GM12878 (cell line): ENCODE data around the gene TBC1D25. TPM values are rescaled to one million over a fixed set of nuclear protein-coding genes. Genes with fewer than 3 reads are reported as not detected.

ENCODE experiments used
- ATAC-seq: fragments of 200-7000 bp; cut with Tn5 transposase; 3 replicates; pipeline ENCODE4 v1.9.1; 2020; ENCODE audit warnings: mild to moderate bottlenecking, moderate library complexity
- BruUV-seq: library from RNA; stranded (reverse); fragments of 400-500 nt; replicated peaks from 2 replicates; lab custom pipeline; 2021; lab: Mats Ljungman, UMichigan
- CTCF ChIA-PET: fragments of 300-600 bp; sonication (Branson Sonifier 250); formaldehyde crosslinking; extraction: SDS; loops from one replicate; lab custom pipeline; 2021; ENCODE audit warnings: inconsistent platforms; lab: Yijun Ruan, JAX
- POLR2A ChIA-PET: fragments of 350-600 bp; formaldehyde crosslinking; extraction: SDS; loops from one replicate; lab custom pipeline; 2021; ENCODE audit warnings: inconsistent platforms; lab: Charles Lee
- RAD21 ChIA-PET: fragments of 300-600 bp; sonication (Branson Sonifier 250); formaldehyde crosslinking; loops from one replicate; lab custom pipeline; 2023; ENCODE audit warnings: antibody characterized with exemption; ENCODE audit not compliant: unreplicated experiment; lab: Charles Lee
- SMC1A ChIA-PET: fragments of 300-600 bp; sonication (Branson Sonifier 250); formaldehyde crosslinking; loops from one replicate; lab custom pipeline; 2023; ENCODE audit not compliant: unreplicated experiment, uncharacterized antibody; lab: Charles Lee
- DNase-seq: peaks from one replicate; pipeline ENCODE4 v3.0.0-alpha.2; 2011; ENCODE audit warnings: low read depth, low spot score
- FAIRE-seq: peaks from 3 replicates; lab custom pipeline; 2011; peaks lifted over from hg19 to GRCh38; lab: Jason Lieb, UNC
- H2AFZ ChIP-seq: 2 replicates; pipeline ENCODE4 v1.6.0; 2011; ENCODE audit warnings: low read depth, low read length, control low read depth; ENCODE audit not compliant: control insufficient read depth
- H3K27ac ChIP-seq: 2 replicates; pipeline ENCODE4 v1.5.1; 2011; ENCODE audit warnings: control low read depth; ENCODE audit not compliant: control insufficient read depth, insufficient read depth
- H3K27me3 ChIP-seq, 2 experiments: replicated peaks in 1 of 2; 2 replicates each; pipeline versions ENCODE4 v1.6.0 to v1.6.1; 2011; ENCODE audit warnings: low read length in 1 of 2; ENCODE audit not compliant: control insufficient read depth in 2 of 2, insufficient read depth in 2 of 2
- H3K36me3 ChIP-seq, 2 experiments: 2 replicates each; pipeline ENCODE4 v1.5.1; 2011; ENCODE audit warnings: low read length in 1 of 2; ENCODE audit not compliant: control insufficient read depth in 2 of 2, insufficient read depth in 2 of 2
- H3K4me1 ChIP-seq: 2 replicates; pipeline ENCODE4 v1.6.1; 2011; ENCODE audit warnings: mild to moderate bottlenecking, low read length, moderate library complexity, mixed read lengths; ENCODE audit not compliant: control insufficient read depth, insufficient read depth
- H3K4me2 ChIP-seq: 2 replicates; pipeline ENCODE4 v1.6.0; 2011; ENCODE audit warnings: control low read depth; ENCODE audit not compliant: control insufficient read depth, insufficient read depth
- H3K4me3 ChIP-seq: fragments of 200-600 bp; sonication (generic); 2 replicates; pipeline ENCODE4 v1.5.1; 2016
- H3K79me2 ChIP-seq: 2 replicates; pipeline ENCODE4 v1.6.0; 2011; ENCODE audit warnings: low read length; ENCODE audit not compliant: control insufficient read depth, insufficient read depth
- H3K9ac ChIP-seq: 2 replicates; pipeline ENCODE4 v1.8.0; 2011; ENCODE audit warnings: low read length, control low read depth, mixed read lengths; ENCODE audit not compliant: control insufficient read depth, insufficient read depth
- H3K9me3 ChIP-seq: replicated peaks from 3 replicates; pipeline ENCODE4 v1.5.1; 2011; ENCODE audit warnings: mild to moderate bottlenecking, low read length; ENCODE audit not compliant: control insufficient read depth, insufficient read depth
- H4K20me1 ChIP-seq: 2 replicates; pipeline ENCODE4 v1.6.0; 2011; ENCODE audit not compliant: control insufficient read depth, insufficient read depth
- CBFB ChIP-seq: IDR thresholded peaks from 2 replicates; pipeline ENCODE4 v1.6.1; 2016; ENCODE audit warnings: antibody characterized with exemption, low read depth
- CEBPB ChIP-seq, 2 experiments: fragments of 150-350 bp in 1 of 2; IDR thresholded peaks; 2 replicates each; pipeline ENCODE4 v1.6.1; 2012 to 2014; ENCODE audit warnings: low read depth in 2 of 2, low read length in 2 of 2, borderline replicate concordance in 1 of 2, inconsistent platforms in 1 of 2
- E2F4 ChIP-seq: IDR thresholded peaks from 2 replicates; pipeline ENCODE4 v1.6.1; 2012; ENCODE audit warnings: low read depth, low read length, improper control_type of control experiment
- EGR1 ChIP-seq, 2 experiments: IDR thresholded peaks; 1 replicate in 1 of 2; 2 replicates in 1 of 2; pipeline ENCODE4 v1.6.1; 2011 to 2012; ENCODE audit warnings: low read depth in 2 of 2, low read length in 2 of 2, borderline replicate concordance in 1 of 2, mild to moderate bottlenecking in 1 of 2, moderate library complexity in 1 of 2
- ELK1 ChIP-seq: IDR thresholded peaks from 2 replicates; pipeline ENCODE4 v1.6.1; 2012; ENCODE audit warnings: low read depth, low read length, improper control_type of control experiment
- IRF3 ChIP-seq: fragments of 450-650 bp; IDR thresholded peaks from 2 replicates; pipeline ENCODE4 v1.6.1; 2014; ENCODE audit warnings: mild to moderate bottlenecking
- LARP7 ChIP-seq: fragments of 450-650 bp; IDR thresholded peaks from 2 replicates; pipeline ENCODE4 v1.6.1; 2017; ENCODE audit warnings: mild to moderate bottlenecking
- MAX ChIP-seq: IDR thresholded peaks from 2 replicates; pipeline ENCODE4 v1.6.1; 2012; ENCODE audit warnings: low read depth, low read length, improper control_type of control experiment
- RBBP5 ChIP-seq: fragments of 200-600 bp; sonication (generic); conservative IDR thresholded peaks from 2 replicates; pipeline ENCODE4 v1.6.1; 2016
- SMAD1 ChIP-seq: fragments of 450-650 bp; IDR thresholded peaks from 2 replicates; pipeline ENCODE4 v1.6.1; 2018; ENCODE audit warnings: mild to moderate bottlenecking, low read depth; ENCODE audit not compliant: partially characterized antibody
- SUPT20H ChIP-seq: IDR thresholded peaks from 2 replicates; pipeline ENCODE4 v1.6.1; 2011; ENCODE audit warnings: low read depth, mild to moderate bottlenecking, low read length, moderate library complexity, borderline replicate concordance; ENCODE audit not compliant: control insufficient read depth
- USF2 ChIP-seq: IDR thresholded peaks from 2 replicates; pipeline ENCODE4 v1.6.1; 2011; ENCODE audit warnings: low read depth, low read length, improper control_type of control experiment, borderline replicate concordance
- ZBTB4 ChIP-seq: fragments of 450-650 bp; formaldehyde crosslinking; IDR thresholded peaks from 2 replicates; pipeline ENCODE4 v1.4.0; 2022; ENCODE audit warnings: mild to moderate bottlenecking, moderate library complexity
- WGBS: methylation state at CpG from one replicate; pipeline ENCODE4 v1.1.6; 2016; ENCODE audit warnings: low lambda C conversion rate; ENCODE audit not compliant: insufficient replicate concordance, insufficient coverage; ENCODE audit errors: missing lambda C conversion rate; 5-methylcytosine and 5-hydroxymethylcytosine counted together
- in situ Hi-C: fragments of 300-500 bp; cut with MboI; formaldehyde crosslinking; loops from 9 replicates; pipeline ENCODE4 v1.14.3; 2018; ENCODE audit warnings: mixed read lengths
- intact Hi-C: fragments of 100-400 bp; cut with micrococcal nuclease; formaldehyde crosslinking; loops from one replicate; pipeline ENCODE4 v1.14.2; 2022; ENCODE audit not compliant: unreplicated experiment
- polyA plus RNA-seq, 11 experiments: library from polyadenylated mRNA; depleted of rRNA in 4 of 11; unstranded in 6 of 11; stranded (reverse) in 5 of 11; fragments of >200 nt; fragmentation: Nextera tagmentation in 4 of 11; fragmentation: Illumina TruSeq in 1 of 11; extraction: Ambion mirVana in 4 of 11; extraction: Trizol in 1 of 11; gene quantifications; 1 replicate in 1 of 11; 2 replicates in 10 of 11; pipeline versions ENCODE4 v1.2.1 to v1.2.3, GENCODE V29; 2011 to 2016; ENCODE audit warnings: inconsistent platforms in 2 of 11, missing spikeins in 2 of 11, low read depth in 1 of 11
- total RNA-seq, 4 experiments: library from RNA; depleted of rRNA in 3 of 4; stranded (reverse); fragments of >200 nt in 3 of 4; fragmentation: Illumina TruSeq in 1 of 4; extraction: Trizol in 1 of 4; gene quantifications; 2 replicates each; pipeline versions ENCODE4 v1.2.1 to v1.2.3, GENCODE V29; 2013 to 2021

The TBC1D25 gene
- total and polyA plus RNA-seq, 10 of the 15 experiments (the other 5 are each of a cell fraction or from before 2014, with no cell fraction given) = 0.79 to 17.3 (median 10.0) TPM

GRCh38 chrX:48595929-48596328, 56.4 kb downstream of the TBC1D25 start:
- intact Hi-C loops = no loop called here
- ChIA-PET CTCF (interaction anchor here (0.6 kb wide), 1 partner anchor 134 kb away, joined by 3 read pairs; no protein-coding TSS in a partner anchor), RAD21 (no interaction called here), POLR2A (interaction anchor here (2.0 kb wide), 1 partner anchor 21 kb away, joined by 5 read pairs; the partner anchor contains the start of gene RBM3), SMC1A (interaction anchor here (0.7 to 1.1 kb wide), 3 partner anchors 18 to 88 kb away, joined by 3 to 4 read pairs (median 3); partner anchors contain the start of gene TBC1D25)
- Histone ChIP-seq H3K4me3 (no peak overlapping the region), H2AFZ (no peak overlapping the region), H3K27ac (no peak overlapping the region), H4K20me1 (no peaks in the 10 kb centered on the region), H3K4me2 (no peak overlapping the region), H3K36me3 (no peaks in the 10 kb centered on the region), H3K79me2 (no peaks in the 10 kb centered on the region), H3K9me3 (no peaks in the 10 kb centered on the region; the same call in 2 of the 3 replicates), H3K9ac (no peak overlapping the region), H3K4me1 (no peaks in the 10 kb centered on the region), H3K27me3 (no peaks in the 10 kb centered on the region)
- in situ Hi-C loops = no loop called here
- no peak for ATAC-seq
- BruUV-seq = no TSS peak
- TF ChIP-seq MAX (no peak), LARP7 (no peak), ELK1 (no peak), E2F4 (no peak), IRF3 (no peak), CBFB (no peak), EGR1 (IDR thresholded peaks at IDR 0.05; ENCODE audit: borderline replicate concordance in 1 of 2, low read depth in 2 of 2, low read length in 2 of 2) (no peak), USF2 (no peak), CEBPB (IDR thresholded peaks at IDR 0.05; ENCODE audit: borderline replicate concordance in 1 of 2, low read depth in 2 of 2, low read length in 2 of 2) (no peak), RBBP5 (no peak), SUPT20H (no peak), SMAD1 (no peak), ZBTB4 (no peak)
- no peak for FAIRE-seq
- WGBS = 75% methylated on average over 2 of the region's 2 CpGs
- DNase-seq = no peak
